Trophoblast cell (in vitro differentiated cells and primary cell): Measurements from ENCODE around the gene CKS2.
"Not testable (repeated sequence)": the region's sequence is repeated elsewhere in the genome, so short reads cannot be mapped to it uniquely, and the experiment has no call there.

Source experiments
- DNase-seq, 2 donors: peaks; one replicate each; pipeline ENCODE4 v3.0.0-alpha.2; 2016
- H2AFZ ChIP-seq: 2 replicates; pipeline ENCODE4 v1.6.1; 2013; ENCODE audit warnings: low read length, moderate library complexity, mild to moderate bottlenecking; ENCODE audit not compliant: insufficient read depth, poor library complexity
- H2AK5ac ChIP-seq: 2 replicates; pipeline ENCODE4 v1.6.1; 2013; ENCODE audit warnings: mild to moderate bottlenecking, low read length
- H2BK120ac ChIP-seq: 2 replicates; pipeline ENCODE4 v1.6.1; 2013; ENCODE audit warnings: low read length, mild to moderate bottlenecking, moderate library complexity; ENCODE audit not compliant: insufficient read depth, poor library complexity
- H2BK12ac ChIP-seq: 2 replicates; pipeline ENCODE4 v1.6.1; 2013; ENCODE audit warnings: mild to moderate bottlenecking, low read length, moderate library complexity
- H2BK5ac ChIP-seq: 2 replicates; pipeline ENCODE4 v1.6.1; 2013; ENCODE audit warnings: low read length, low read depth, moderate library complexity, mild to moderate bottlenecking; ENCODE audit not compliant: poor library complexity
- H3K14ac ChIP-seq: 2 replicates; pipeline ENCODE4 v1.6.1; 2013; ENCODE audit warnings: mild to moderate bottlenecking, low read length
- H3K18ac ChIP-seq: 2 replicates; pipeline ENCODE4 v1.6.1; 2013; ENCODE audit warnings: mild to moderate bottlenecking, low read length
- H3K23ac ChIP-seq: 2 replicates; pipeline ENCODE4 v1.6.1; 2013; ENCODE audit warnings: low read length
- H3K27ac ChIP-seq: 2 replicates; pipeline ENCODE4 v1.5.1; 2013; ENCODE audit warnings: low read depth, mild to moderate bottlenecking, inconsistent platforms, low read length, moderate library complexity
- H3K27me3 ChIP-seq: 2 replicates; pipeline ENCODE4 v1.6.1; 2013; ENCODE audit warnings: inconsistent platforms, mild to moderate bottlenecking, low read length, moderate library complexity; ENCODE audit not compliant: insufficient read depth
- H3K36me3 ChIP-seq, 2 experiments: 1 replicate in 1 of 2; 2 replicates in 1 of 2; pipeline ENCODE4 v1.6.1; 2013; ENCODE audit warnings: low read length in 2 of 2, mild to moderate bottlenecking in 2 of 2, moderate library complexity in 1 of 2; ENCODE audit not compliant: insufficient read depth in 2 of 2, control insufficient read depth in 1 of 2
- H3K4ac ChIP-seq: 2 replicates; pipeline ENCODE4 v1.6.1; 2013; ENCODE audit warnings: low read depth, mild to moderate bottlenecking, low read length, moderate library complexity
- H3K4me1 ChIP-seq, 2 experiments: 1 replicate in 1 of 2; 2 replicates in 1 of 2; pipeline ENCODE4 v1.6.1; 2013; ENCODE audit warnings: low read length in 2 of 2, mild to moderate bottlenecking in 2 of 2, moderate library complexity in 1 of 2; ENCODE audit not compliant: insufficient read depth in 2 of 2, control insufficient read depth in 1 of 2
- H3K4me2 ChIP-seq: 2 replicates; pipeline ENCODE4 v1.6.1; 2013; ENCODE audit warnings: inconsistent platforms, mild to moderate bottlenecking, low read length, moderate library complexity
- H3K4me3 ChIP-seq: 2 replicates; pipeline ENCODE4 v1.5.1; 2013; ENCODE audit warnings: mild to moderate bottlenecking, low read depth, low read length, inconsistent platforms
- H3K79me1 ChIP-seq: one replicate; pipeline ENCODE4 v1.6.1; 2013; ENCODE audit warnings: low read length
- H3K79me2 ChIP-seq: 2 replicates; pipeline ENCODE4 v1.6.1; 2013; ENCODE audit warnings: low read length, mild to moderate bottlenecking; ENCODE audit not compliant: control insufficient read depth, insufficient read depth, poor library complexity
- H3K9ac ChIP-seq: 2 replicates; pipeline ENCODE4 v1.6.1; 2013; ENCODE audit warnings: mild to moderate bottlenecking, low read length
- H3K9me3 ChIP-seq: 2 replicates; pipeline ENCODE4 v1.6.1; 2013; ENCODE audit warnings: low read depth, mild to moderate bottlenecking, control low read depth, inconsistent platforms, low read length; ENCODE audit not compliant: insufficient read depth
- H4K12ac ChIP-seq: 2 replicates; pipeline ENCODE4 v1.6.1; 2013; ENCODE audit warnings: low read depth, mild to moderate bottlenecking, low read length, moderate library complexity
- H4K8ac ChIP-seq: 2 replicates; pipeline ENCODE4 v1.6.1; 2013; ENCODE audit warnings: low read depth, mild to moderate bottlenecking, low read length, moderate library complexity
- H4K91ac ChIP-seq: one replicate; pipeline ENCODE4 v1.6.1; 2013; ENCODE audit warnings: low read depth, mild to moderate bottlenecking, low read length, moderate library complexity
- WGBS: extraction: QIAGEN DNeasy Blood & Tissue Kit; methylation state at CpG from one replicate; pipeline ENCODE4 v1.1.7; 2013; ENCODE audit warnings: missing lambda C conversion rate; ENCODE audit not compliant: insufficient read length, insufficient coverage; ENCODE audit errors: extremely low coverage; 5-methylcytosine and 5-hydroxymethylcytosine counted together

Gene CKS2

GRCh38 chr9:89293014-89293413, 18.0 kb upstream of the CKS2 start:
- Histone ChIP-seq H2AK5ac (no peak overlapping the region), H3K27me3 (no peaks in the 10 kb centered on the region), H3K79me1 (no peaks in the 10 kb centered on the region), H4K91ac (no peak overlapping the region), H3K4me3 (no peak overlapping the region), H3K4me1 (no peaks in the 10 kb centered on the region), H2BK12ac (no peak overlapping the region), H3K36me3 (no peaks in the 10 kb centered on the region), H3K4ac (no peak overlapping the region), H4K12ac (no peak overlapping the region), H3K79me2 (no peaks in the 10 kb centered on the region), H3K4me2 (no peak overlapping the region), H4K8ac (no peak overlapping the region), H3K9ac (no peak overlapping the region), H2AFZ (no peak overlapping the region), H3K23ac (no peak overlapping the region), H2BK120ac (no peak overlapping the region), H3K18ac (no peak overlapping the region), H3K27ac (no peak overlapping the region), H3K9me3 (no peaks in the 10 kb centered on the region), H3K14ac (no peak overlapping the region), H2BK5ac (no peak overlapping the region)
- DNase-seq, result no peak
- no CpG with 5 or more reads among the region's 1 CpG for WGBS

GRCh38 chr9:89295400-89295799, 15.6 kb upstream of the CKS2 start:
- H2BK120ac ChIP-seq, result no peak overlapping the region
- H3K14ac ChIP-seq, result no peak overlapping the region
- H3K79me2 ChIP-seq, result no peaks in the 10 kb centered on the region
- no peak overlapping the region for H4K12ac ChIP-seq
- no peak overlapping the region for H3K4me3 ChIP-seq
- H3K27me3 ChIP-seq, result no peaks in the 10 kb centered on the region
- no peaks in the 10 kb centered on the region for H3K9me3 ChIP-seq
- no peak overlapping the region for H3K23ac ChIP-seq
- H3K4me2 ChIP-seq, result no peak overlapping the region
- no peak overlapping the region for H3K27ac ChIP-seq
- no peaks in the 10 kb centered on the region for H3K36me3 ChIP-seq
- H4K91ac ChIP-seq, result no peak overlapping the region
- no peak overlapping the region for H3K18ac ChIP-seq
- no peak overlapping the region for H2BK12ac ChIP-seq
- DNase-seq, result no peak
- H3K4me1 ChIP-seq, result peaks cover 0 to 2% of the 10 kb centered on the region in 2 experiments
- no CpG with 5 or more reads among the region's 5 CpGs for WGBS
- no peak overlapping the region for H4K8ac ChIP-seq
- H2AK5ac ChIP-seq, result no peak overlapping the region
- no peak overlapping the region for H3K4ac ChIP-seq
- no peak overlapping the region for H3K9ac ChIP-seq
- no peaks in the 10 kb centered on the region for H3K79me1 ChIP-seq
- H2BK5ac ChIP-seq, result no peak overlapping the region
- H2AFZ ChIP-seq, result no peak overlapping the region

GRCh38 chr9:89301996-89302395, 9.0 kb upstream of the CKS2 start:
- not testable (repeated sequence) for H3K36me3 ChIP-seq, H3K14ac ChIP-seq, H3K27me3 ChIP-seq, H4K8ac ChIP-seq, H3K27ac ChIP-seq, H2BK120ac ChIP-seq, H3K9me3 ChIP-seq, H2AFZ ChIP-seq, H3K79me1 ChIP-seq, H2BK5ac ChIP-seq, H3K4ac ChIP-seq, H3K9ac ChIP-seq, H3K4me3 ChIP-seq, H4K91ac ChIP-seq, H3K18ac ChIP-seq, H3K4me1 ChIP-seq, H2BK12ac ChIP-seq, H3K23ac ChIP-seq, H4K12ac ChIP-seq, H3K4me2 ChIP-seq, DNase-seq, H2AK5ac ChIP-seq, H3K79me2 ChIP-seq
- WGBS, result no CpG with 5 or more reads among the region's 2 CpGs

GRCh38 chr9:89304020-89304833, 6.8 kb upstream of the CKS2 start:
- Histone ChIP-seq H3K14ac (no peak overlapping the region), H3K9me3 (no peaks in the 10 kb centered on the region), H3K18ac (no peak overlapping the region)

More at GRCh38 chr9:89304020-89304833, 6.8 kb upstream of the CKS2 start:
- peak in 1 of 2 donors; percentile 9 for DNase-seq
- no peak overlapping the region for H2AK5ac ChIP-seq
- WGBS, result no CpG with 5 or more reads among the region's 7 CpGs
- no peak overlapping the region for H2BK12ac ChIP-seq
- H4K12ac ChIP-seq, result no peak overlapping the region
- no peak overlapping the region for H2BK5ac ChIP-seq
- peaks cover 3% of the 10 kb centered on the region for H3K79me1 ChIP-seq
- peaks cover 1 to 4% of the 10 kb centered on the region in 2 experiments for H3K4me1 ChIP-seq
- no peak overlapping the region for H3K9ac ChIP-seq
- H2BK120ac ChIP-seq, result no peak overlapping the region
- H3K36me3 ChIP-seq, result no peaks in the 10 kb centered on the region
- H3K23ac ChIP-seq, result no peak overlapping the region
- H3K4me2 ChIP-seq, result no peak overlapping the region
- H3K27ac ChIP-seq, result no peak overlapping the region
- H3K4ac ChIP-seq, result no peak overlapping the region
- H3K4me3 ChIP-seq, result no peak overlapping the region
- no peaks in the 10 kb centered on the region for H3K27me3 ChIP-seq
- H3K79me2 ChIP-seq, result no peaks in the 10 kb centered on the region
- H4K8ac ChIP-seq, result no peak overlapping the region
- H2AFZ ChIP-seq, result no peak overlapping the region
- H4K91ac ChIP-seq, result no peak overlapping the region
